NCI-H2107 treated with DMSO at 0.1 percent for 48 hours (cell line): ENCODE measurements around the gene PXDN.

ENCODE experiments used
- DNase-seq: peaks from one replicate; lab custom pipeline; 2025; ENCODE audit not compliant: unreplicated experiment; lab: John Stamatoyannopoulos, UW

PXDN gene

DNA sequence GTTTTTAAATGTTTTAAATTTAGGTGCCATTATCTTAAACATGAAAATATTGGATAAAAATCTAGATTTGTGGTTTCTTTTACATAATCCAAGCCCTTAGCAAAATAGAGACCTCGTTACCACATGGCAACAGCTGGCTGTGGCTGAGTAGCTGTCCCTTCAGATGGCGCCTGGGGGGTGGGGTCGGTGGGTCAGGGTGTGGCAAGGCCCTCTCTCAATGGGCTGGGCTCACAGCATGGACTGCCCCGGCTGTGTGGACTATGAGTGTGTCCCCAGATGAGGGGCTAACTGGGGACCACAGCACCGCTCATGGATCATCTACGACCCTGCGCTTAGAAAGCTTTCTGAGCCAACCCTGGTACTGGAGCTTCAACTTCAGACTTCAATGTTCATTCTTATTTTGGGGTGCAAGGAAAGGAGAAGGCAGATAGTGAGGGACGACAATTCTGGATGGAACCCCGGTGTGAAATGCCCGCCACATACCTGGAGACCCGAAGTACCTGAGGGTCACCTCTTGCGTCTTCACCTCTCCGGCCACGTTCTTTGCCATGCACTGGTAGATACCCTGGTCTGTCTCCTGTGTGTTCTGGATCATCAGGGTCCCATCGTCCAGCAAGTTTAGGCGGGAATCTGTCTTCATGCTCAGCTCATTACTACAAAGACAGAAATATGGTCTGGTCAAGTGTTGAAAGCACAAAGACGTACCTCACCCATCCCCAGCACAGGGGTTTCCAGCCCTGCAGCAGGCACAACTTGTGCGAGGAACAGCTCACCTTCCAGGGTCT lies 71.0 kb downstream of the PXDN start:
- no peak for DNase-seq

DNA sequence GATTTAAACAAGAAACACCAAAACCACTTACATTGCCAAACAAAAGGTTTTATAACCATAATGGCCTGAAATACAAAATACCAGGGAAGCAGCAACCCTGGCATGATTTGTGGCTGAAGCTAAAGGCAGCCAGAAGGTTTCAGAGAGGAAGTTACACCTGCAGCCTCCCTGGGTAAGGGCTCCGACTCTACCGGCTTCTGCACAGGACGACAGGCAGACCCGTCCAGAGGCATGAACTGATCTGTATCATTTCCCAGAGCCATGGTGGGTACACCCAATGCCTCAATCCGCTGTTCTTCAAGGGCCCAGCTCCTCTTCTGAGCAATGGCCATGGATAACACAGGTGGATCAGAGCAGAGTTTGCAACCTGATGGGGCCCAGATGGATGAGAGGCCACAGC lies 71.6 kb downstream of the PXDN start:
- DNase-seq = no peak

DNA sequence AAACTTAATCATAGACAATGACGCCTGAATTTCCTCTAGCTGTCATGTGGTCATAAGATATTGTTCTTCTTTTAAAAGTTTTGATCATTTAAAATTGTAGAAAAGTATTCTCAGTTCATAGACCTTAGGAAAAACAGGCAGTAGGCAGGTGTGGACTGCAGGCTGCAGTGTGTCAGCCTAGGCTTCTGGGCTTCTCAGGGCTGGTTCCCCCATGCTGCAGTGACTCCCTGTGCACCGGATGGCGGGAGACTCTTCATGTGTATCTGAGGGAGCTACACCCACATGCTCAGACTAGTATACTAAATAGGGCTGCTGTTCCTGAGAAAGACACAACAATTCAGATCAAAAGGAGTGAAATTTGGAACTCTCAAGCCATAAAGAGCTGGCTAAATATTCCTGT lies 72.4 kb downstream of the PXDN start:
- DNase-seq = no peak

DNA sequence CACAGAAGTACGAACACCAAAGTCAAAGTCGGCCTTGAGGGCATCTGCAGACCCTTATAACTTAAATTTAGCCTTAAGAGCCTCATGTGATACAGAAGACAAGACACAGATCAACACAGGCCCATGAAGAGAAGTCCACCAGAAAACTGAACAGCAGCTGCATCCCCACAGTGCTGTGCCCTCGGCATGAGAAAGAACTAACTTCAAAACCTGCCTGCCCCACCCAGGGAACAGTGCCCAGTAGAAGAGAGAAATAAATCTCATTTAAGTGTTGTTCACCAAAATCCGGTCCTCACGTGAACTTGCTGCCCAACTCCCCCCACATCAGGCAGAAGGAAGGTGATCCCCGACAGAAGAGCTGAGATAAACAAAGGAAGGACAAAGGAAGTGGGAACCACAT lies 73.7 kb downstream of the PXDN start:
- no peak for DNase-seq

DNA sequence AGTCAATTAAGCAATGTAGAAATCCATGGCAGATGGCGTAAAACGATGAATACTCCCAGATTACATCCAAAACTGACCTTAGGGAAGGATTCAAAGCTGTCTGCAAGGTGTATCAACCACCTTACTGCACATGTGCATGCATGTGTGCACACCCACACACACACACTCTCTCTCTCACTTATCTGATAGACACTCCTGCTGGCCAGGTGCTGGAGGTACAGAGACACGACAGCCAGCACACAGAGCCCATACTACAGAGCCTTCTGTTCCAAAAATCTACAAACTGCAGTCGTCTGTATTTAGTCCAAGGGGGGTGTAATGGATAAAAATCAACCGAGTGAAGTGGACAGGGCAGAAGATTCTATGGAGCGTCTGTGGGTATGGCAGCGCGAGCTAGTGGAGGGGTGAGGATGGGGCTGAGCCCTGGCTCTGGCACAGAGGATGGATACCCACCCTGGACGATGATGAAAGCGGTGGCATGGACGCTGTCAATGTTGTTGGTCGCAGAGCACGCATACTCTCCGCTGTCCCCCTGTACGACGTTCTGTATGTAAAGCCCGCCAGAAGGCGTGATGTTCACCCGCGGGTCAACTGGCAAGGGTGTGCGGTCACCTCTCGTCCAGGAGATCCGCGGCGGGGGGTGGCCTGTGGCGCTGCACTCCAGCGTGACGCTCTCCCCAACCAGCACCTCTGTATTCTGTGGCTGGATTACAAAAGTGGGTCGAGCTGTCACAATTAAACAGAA lies 78.4 kb downstream of the PXDN start:
- no peak for DNase-seq

DNA sequence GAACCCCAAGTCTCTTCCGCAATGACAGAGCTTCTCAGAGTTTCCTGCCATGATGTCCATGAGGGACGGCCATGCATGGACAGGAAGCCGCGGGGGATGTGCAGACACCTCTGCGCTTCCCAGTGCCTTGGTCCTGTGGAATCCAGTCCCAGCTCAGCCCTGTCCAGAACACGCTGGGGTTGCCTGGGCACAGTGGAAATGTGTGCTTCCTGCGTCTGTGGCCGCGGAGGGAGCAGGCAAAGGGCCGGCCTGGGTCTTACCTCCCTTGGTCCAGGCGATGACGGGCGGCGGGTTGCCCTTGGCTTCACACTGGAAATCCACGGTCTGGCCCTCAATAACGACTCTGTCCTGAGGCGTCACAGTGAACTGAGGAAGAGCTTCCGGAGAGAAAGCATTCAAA lies 79.6 kb downstream of the PXDN start:
- DNase-seq = no peak

DNA sequence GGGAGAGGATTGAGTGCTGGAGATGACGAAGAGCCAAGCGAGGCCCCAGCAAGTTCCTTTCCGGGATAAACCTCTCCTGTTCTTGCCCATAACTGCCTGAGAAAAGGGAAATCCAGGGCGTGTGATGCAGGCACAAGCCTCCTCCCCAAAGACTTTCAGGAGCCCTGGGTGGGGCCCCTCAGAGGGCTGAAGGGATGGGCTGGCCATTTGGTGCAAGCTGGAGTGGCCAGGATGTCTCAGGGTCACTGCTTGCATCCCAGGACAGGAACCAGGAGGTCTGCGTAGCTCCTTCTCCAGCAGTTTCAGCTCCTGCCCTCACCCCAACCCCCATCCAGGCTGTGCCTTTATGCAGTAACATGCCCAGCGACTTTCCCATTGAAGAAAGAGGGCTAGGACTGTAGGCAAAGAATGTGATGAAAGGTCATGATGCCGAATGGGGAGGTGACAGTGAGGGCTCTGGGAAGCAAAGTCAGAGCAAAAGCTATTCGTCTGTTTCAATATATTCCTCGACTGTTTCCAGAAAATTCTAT lies 80.2 kb downstream of the PXDN start:
- DNase-seq = no peak

DNA sequence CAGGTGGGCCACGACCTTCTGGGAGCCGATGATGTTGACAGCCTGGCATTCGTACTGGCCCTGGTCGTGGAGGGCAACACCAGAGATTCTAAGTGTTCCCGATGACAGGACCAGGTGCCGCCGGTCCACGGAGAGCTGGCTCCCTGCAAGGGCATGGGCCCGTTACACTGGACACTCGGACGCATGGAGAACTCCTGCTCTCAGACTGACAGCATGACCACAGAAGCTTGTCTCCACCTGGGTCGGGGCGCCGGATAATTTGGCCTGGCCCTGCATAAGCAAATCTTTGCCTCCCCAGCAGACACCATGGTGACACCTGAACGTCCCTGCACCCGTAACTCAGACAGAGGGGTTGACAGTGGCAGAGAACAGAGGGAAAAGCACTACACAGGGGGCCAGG lies 80.7 kb downstream of the PXDN start:
- DNase-seq = no peak

DNA sequence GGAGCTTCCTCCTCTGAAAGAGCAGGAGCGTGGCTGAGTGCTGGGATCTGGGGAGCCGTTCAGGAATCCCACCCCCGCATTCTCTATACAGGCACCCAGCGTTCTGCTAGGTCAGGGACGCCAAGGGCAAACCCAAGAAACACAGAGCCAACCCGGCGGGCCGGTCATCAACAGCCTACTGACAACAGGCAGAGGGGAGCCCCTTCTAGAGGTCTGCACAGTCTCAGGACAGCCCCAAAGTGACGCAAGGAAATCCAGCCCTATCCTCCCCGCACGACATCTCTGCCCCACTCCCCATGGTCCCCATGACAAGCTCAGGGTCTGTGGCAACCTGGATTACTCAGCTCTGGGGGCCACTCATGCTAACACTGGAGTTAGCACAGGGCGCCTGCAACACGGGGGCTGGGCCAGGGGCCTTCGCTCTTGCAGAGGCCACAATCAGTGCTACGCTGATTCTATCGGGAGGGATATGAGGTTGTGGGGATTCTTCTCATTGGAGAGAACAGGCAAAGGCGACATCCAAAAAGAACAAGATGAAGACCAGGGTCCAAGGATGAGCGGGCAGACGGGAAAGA lies 81.6 kb downstream of the PXDN start:
- no peak for DNase-seq

DNA sequence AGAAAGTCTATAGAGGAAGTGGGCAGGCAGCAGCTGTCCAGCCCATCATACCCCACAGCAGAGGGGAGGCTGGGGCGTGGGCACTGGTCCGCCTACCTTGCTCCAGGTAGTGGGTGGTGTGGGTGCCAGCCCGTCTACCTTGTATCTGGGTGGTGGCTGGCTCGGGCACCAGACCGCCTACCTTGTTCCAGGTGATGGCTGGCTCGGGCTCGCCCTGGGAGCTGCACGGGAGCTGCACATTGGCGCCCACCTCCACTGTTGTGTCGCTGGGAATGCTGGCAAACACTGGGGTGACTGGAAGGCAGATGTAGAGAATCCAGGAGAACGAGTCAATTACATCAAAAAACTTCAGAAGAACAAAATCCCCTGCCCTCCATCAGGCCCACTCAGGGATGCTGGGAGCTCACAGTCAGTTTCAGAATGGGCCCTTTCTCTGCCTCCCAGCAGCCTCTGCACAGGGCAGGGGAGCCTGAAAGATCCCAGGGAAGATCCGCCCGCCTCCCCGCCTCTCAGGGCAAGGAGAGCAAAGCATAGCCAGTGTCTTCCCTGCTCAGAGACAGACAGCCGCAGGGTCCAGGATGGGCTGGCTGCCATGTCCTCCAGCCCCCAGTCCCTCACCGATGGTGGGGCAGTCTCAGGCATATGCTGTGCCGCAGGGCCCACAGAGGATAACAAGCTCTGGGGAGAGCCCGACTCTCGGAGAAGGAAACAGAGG lies 82.3 kb downstream of the PXDN start:
- no peak for DNase-seq

DNA sequence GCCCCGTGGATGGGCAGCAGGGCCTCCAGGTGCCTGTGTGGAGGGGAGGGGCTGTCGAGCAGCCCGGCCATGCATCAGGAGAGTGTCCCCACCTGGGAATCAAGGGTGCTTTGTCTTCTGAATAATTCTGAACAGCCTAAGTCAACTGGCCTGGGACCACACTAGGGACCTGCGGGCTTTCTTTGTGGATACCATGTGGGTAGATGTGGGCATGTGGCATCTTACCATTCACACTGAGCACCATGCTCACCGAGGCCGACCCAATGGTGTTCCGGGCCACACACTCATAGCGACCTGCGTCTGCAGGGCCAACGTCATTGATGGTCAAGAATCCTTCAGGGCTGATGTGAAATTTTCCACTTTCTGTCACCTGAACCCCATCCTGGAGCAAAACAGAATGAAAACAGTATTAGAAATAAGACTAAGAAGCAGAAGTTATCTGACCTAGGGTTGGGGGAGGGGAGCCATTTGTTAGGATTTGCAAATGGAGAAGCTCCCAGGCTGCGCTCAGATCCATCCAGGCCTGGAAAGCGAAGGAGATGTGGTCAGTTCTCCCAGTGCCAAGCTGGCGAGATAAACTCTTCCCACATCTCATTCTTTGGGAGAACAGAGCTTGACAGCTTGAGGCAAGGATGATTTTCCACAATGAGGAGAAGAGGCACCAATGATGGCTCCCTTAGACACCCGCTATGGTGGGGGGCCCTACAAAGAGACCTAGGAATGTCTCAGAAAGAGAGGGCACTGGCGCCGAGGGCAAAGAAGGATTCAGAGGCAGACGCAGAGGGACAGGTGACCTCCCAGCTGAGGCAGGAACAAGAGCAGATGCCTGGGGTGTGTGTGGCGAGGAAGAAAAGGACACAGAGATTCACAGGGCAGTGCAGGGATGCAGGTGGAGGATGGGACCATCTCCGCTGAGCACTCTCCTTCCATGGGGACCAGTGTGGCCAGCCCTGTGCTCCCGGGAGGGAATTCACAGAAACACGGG lies 83.4 kb downstream of the PXDN start:
- no peak for DNase-seq

DNA sequence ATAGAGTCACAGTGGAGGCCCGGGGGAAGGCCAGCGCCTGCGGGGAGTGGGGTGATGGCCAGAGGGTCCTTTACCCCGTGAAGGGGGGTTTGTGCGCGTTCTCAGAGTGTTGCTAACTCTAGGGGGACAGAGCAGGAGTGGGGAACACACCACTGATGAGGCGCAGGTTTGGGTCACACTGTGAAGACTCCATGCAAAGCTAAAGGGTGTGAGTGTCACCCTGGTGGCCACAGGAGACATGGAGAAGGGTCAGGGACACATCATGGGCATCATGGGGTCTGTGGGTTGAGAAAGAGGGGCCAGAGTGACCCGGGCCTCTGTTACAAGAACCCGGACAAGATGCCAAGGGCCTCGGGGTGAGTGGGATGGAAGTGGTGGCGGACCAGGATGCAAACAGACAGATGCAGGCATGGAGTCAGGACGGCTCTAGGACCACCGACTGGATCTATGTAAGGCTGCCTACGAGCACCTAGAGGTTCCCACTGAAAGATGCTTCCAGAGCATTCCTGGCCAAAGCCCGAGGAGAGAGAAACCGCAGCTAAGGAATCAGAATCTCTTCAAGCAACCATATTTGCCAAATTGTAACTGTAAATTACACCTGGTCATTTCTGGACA lies 84.3 kb downstream of the PXDN start:
- DNase-seq = no peak

DNA sequence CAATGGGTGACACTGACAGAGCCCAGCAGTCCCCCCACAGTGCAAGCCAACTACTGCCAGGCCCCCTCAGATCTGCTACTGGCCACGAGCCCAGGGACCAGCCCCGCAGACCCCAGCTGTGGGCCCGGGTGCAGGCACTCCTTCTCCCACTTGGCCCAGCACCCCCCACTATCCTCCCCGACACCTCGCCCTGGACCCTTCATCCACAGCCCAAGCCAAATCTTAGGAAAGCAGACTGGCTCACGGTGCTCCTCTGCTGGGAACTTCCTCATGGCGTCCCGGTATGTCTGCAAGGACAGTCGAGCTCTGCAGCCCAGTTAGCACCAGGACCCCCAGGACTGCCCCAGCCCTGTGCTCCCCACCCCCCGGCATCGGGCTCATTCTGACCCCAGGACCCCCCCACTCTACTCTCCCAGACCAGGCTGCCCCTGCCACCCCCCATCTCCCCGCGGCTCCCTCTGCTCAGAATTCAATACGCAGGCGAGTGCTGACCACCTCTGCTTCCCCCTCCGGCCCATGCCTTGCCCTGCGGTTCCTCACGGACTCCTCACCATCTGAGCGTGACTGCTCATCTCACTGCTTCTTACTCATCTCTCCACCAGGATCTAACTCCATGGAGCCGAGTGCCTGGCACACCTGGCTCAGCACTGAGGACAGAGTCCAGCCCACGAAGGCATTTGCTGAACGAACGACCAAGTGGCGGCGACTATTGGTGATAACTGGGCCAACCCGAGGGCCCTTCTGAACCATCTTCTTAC lies 85.7 kb downstream of the PXDN start:
- DNase-seq = no peak

DNA sequence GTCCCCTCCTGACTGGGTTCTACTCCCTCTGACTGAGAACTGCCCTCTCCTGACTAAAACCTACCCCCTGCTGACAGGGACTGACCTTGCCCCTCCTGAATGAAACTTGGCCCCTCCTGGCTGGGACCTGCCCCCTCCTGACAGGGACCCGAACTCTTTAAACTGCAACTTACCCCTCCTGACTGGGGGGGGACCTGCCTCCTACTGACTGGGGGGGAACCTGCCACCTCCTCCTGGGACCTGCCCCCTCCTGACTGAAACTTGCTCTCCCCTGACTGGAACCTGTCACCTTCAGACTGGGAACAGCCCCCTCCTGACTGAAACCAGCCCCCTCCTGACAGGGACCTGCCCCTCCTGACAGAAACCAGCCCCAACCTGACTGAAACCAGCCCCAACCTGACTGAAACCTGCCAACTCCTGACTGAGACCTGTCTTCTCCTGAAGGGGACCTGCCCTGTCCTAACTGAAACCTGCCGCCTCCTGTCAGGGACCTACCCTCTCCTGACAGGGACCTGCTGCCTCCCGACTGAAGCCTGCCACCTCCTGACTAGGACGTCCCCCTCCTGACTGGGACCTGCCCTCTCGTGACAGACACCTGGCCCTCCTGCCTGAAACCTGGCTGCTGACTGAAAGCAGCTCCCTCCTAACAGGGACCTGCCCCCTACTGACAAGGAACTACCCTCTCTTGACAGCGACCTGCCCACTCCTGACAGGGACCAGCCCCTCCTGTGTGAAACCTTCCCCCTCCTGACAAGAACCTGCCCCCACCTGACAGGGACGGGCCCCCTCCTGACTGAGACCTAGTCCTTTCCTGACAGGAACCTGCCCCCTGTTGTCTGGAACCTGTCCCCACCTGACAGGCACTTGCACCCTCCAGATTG lies 87.1 kb downstream of the PXDN start:
- no peak for DNase-seq

DNA sequence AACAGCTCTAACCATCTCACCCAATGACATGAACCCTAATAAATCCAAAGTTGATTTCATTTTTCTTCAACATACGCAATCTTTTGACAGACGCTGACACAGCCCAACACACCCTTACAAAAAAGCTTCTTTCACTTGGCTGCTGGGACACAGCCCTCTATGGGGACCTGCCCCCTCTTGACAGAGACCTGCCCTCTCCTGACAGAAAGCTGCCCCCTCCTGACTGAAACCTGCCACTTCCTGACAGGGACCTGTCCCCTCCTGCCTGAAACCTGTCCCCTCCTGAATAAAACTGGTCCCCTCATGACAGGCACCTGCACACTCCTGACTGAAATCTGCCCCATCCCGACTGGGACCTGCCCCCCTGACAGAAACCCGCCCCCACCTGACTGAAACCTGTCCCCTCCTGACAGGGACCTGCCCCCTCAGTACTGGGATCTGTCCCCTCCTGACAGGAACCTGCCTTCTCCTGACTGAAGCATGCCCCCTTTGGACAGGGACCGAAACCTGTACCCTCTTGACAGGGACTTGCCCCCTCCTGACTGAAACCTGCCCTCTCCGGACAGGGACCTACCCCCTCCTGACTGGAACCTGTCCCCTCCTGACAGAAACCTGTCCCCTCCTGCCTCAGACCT lies 87.9 kb downstream of the PXDN start:
- no peak for DNase-seq

DNA sequence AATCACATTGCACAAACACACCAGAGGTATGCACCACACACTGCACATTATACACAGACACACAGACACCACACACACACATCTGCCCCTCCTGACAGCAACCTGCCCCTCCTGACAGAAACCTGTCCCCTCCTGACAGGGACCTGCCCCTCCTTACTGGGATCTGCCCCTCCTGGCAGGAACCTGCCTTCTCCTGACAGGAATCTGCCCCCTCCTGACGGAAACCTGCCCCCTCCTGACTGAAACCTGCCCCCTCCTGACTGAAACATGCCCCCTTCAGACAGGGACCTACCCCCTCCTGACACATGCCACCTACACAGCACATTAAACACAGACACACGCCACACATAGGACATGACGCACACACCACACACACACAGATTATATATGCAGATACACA lies 88.9 kb downstream of the PXDN start:
- no peak for DNase-seq

DNA sequence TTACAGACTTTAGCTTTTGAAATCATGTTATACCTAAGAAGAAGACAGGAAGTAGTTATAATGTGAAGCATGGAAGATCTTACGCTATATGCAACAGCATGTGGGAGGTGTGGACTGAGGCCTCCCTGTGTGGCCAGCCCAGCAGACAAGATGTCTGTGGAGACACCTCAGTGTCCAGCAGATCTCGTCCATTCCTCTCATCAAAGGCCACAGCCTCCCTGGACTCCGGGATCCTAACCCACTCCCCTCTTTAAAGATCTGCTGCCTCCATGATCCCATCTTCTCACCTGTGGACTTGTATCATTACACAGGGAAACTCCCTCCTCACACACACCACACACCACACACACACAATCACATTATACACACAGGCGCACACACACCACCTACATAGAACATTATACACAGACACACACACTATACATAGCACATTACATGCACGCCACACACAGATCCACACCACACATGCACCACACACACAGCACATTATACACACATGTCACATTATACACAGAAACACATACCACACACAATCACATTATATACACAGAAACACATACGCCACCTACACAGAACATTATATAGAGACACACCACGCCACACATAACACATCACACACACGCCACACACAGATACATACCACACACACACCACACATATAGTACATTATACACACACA lies 89.5 kb downstream of the PXDN start:
- DNase-seq = no peak
